CD14-positive monocyte (primary cell): ENCODE results near the gene MEIOSIN. TPM values are rescaled to one million over a fixed set of nuclear protein-coding genes. Genes with fewer than 3 reads are reported as not detected.
A peak's percentile ranks its signal among the peaks of the same experiment; 100 is the strongest.

Source experiments
- DNase-seq, 3 donors: peaks; one replicate each; pipeline ENCODE4 v3.0.0-alpha.2; 2011 to 2022
- H2AFZ ChIP-seq: 2 replicates; pipeline ENCODE4 v1.6.0; 2012; ENCODE audit warnings: mild to moderate bottlenecking, low read depth, low read length, inconsistent platforms; ENCODE audit not compliant: insufficient read depth, poor library complexity, severe bottlenecking
- H3K27ac ChIP-seq, 2 donors: 1 replicate in 1 of 2; 2 replicates in 1 of 2; pipeline ENCODE4 v1.5.1; 2012 to 2013; ENCODE audit warnings: low read length in 2 of 2, control low read depth in 1 of 2, inconsistent platforms in 1 of 2, low read depth in 1 of 2, mild to moderate bottlenecking in 1 of 2
- H3K27me3 ChIP-seq, 2 donors: one replicate each; pipeline versions ENCODE4 v1.6.0 to v1.6.1; 2011 to 2013; ENCODE audit warnings: low read length in 2 of 2; ENCODE audit not compliant: control insufficient read depth in 2 of 2, insufficient read depth in 2 of 2
- H3K36me3 ChIP-seq, 2 donors: replicated peaks in 1 of 2; 1 replicate in 1 of 2; 2 replicates in 1 of 2; pipeline versions ENCODE4 v1.5.1 to v1.6.1; 2012 to 2013; ENCODE audit warnings: low read length in 2 of 2, control low read depth in 1 of 2, inconsistent platforms in 1 of 2, mild to moderate bottlenecking in 1 of 2; ENCODE audit not compliant: insufficient read depth in 2 of 2, control insufficient read depth in 1 of 2
- H3K4me1 ChIP-seq, 2 donors: 1 replicate in 1 of 2; 2 replicates in 1 of 2; pipeline versions ENCODE4 v1.5.1 to v1.6.1; 2012 to 2013; ENCODE audit warnings: low read length in 2 of 2, control low read depth in 1 of 2, inconsistent platforms in 1 of 2, mild to moderate bottlenecking in 1 of 2, moderate library complexity in 1 of 2; ENCODE audit not compliant: insufficient read depth in 2 of 2, control insufficient read depth in 1 of 2
- H3K4me2 ChIP-seq: replicated peaks from 2 replicates; pipeline ENCODE3; 2012; ENCODE audit warnings: low read length, moderate library complexity, mild to moderate bottlenecking; ENCODE audit not compliant: poor library complexity, severe bottlenecking; ENCODE audit errors: extremely low read depth
- H3K4me3 ChIP-seq, 3 experiments: fragments of 200-600 bp in 1 of 3; sonication (generic) in 1 of 3; replicated peaks in 1 of 3; 1 replicate in 2 of 3; 2 replicates in 1 of 3; pipeline ENCODE4 v1.5.1; 2011 to 2013; ENCODE audit warnings: low read length in 3 of 3, mild to moderate bottlenecking in 3 of 3, control low read depth in 2 of 3, low read depth in 2 of 3, inconsistent platforms in 1 of 3, moderate library complexity in 1 of 3
- H3K79me2 ChIP-seq: 2 replicates; pipeline ENCODE4 v1.6.0; 2012; ENCODE audit warnings: mild to moderate bottlenecking, control low read depth, inconsistent platforms, low read length, moderate library complexity; ENCODE audit not compliant: insufficient read depth
- H3K9ac ChIP-seq: 2 replicates; pipeline ENCODE4 v1.6.0; 2017; ENCODE audit warnings: low read length, mild to moderate bottlenecking; ENCODE audit not compliant: insufficient read depth, poor library complexity, severe bottlenecking
- H3K9me3 ChIP-seq, 2 donors: replicated peaks in 1 of 2; 1 replicate in 1 of 2; 2 replicates in 1 of 2; pipeline versions ENCODE4 v1.5.1 to v1.6.1; 2012 to 2013; ENCODE audit warnings: low read length in 2 of 2, control low read depth in 1 of 2; ENCODE audit not compliant: control insufficient read depth in 1 of 2, insufficient read depth in 1 of 2
- H4K20me1 ChIP-seq: 2 replicates; pipeline ENCODE4 v1.6.0; 2012; ENCODE audit warnings: mild to moderate bottlenecking, low read length, control low read depth, moderate library complexity; ENCODE audit not compliant: insufficient read depth
- H3K27ac Mint-ChIP-seq, 7 donors: one replicate each; pipeline ENCODE4 v1.8.0; 2020; ENCODE audit warnings: mild to moderate bottlenecking in 7 of 7, mixed read lengths in 7 of 7, moderate library complexity in 6 of 7, inconsistent platforms in 2 of 7
- H3K27me3 Mint-ChIP-seq, 3 donors: one replicate each; pipeline ENCODE4 v1.8.0; 2021 to 2022; ENCODE audit warnings: low read depth in 3 of 3, mild to moderate bottlenecking in 3 of 3, mixed read lengths in 3 of 3, moderate library complexity in 3 of 3, inconsistent platforms in 1 of 3
- H3K36me3 Mint-ChIP-seq, 2 donors: one replicate each; pipeline ENCODE4 v1.8.0; 2020; ENCODE audit warnings: mixed read lengths in 2 of 2, inconsistent platforms in 1 of 2, mild to moderate bottlenecking in 1 of 2
- H3K4me1 Mint-ChIP-seq: one replicate; pipeline ENCODE4 v1.8.0; 2020; ENCODE audit warnings: mild to moderate bottlenecking, mixed read lengths
- H3K4me3 Mint-ChIP-seq, 2 donors: one replicate each; pipeline ENCODE4 v1.8.0; 2020; ENCODE audit warnings: mild to moderate bottlenecking in 2 of 2, mixed read lengths in 2 of 2, moderate library complexity in 1 of 2
- H3K9me3 Mint-ChIP-seq, 7 donors: one replicate each; pipeline ENCODE4 v1.8.0; 2020 to 2022; ENCODE audit warnings: mixed read lengths in 7 of 7, mild to moderate bottlenecking in 6 of 7, moderate library complexity in 6 of 7, inconsistent platforms in 2 of 7
- CTCF ChIP-seq: fragments of 200-600 bp; IDR thresholded peaks from one replicate; pipeline ENCODE4 v1.8.0; 2022; ENCODE audit warnings: antibody characterized with exemption, mild to moderate bottlenecking
- WGBS: methylation state at CpG from one replicate; pipeline ENCODE4 v1.1.5; 2013; ENCODE audit warnings: missing lambda C conversion rate; ENCODE audit not compliant: insufficient coverage; 5-methylcytosine and 5-hydroxymethylcytosine counted together
- intact Hi-C, 2 donors: fragments of 100-400 bp; cut with micrococcal nuclease; formaldehyde crosslinking; loops; one replicate each; pipeline versions ENCODE4 v1.15.0 to v1.15.1; 2023
- polyA plus RNA-seq, 3 donors: library from polyadenylated mRNA; depleted of rRNA in 1 of 3; unstranded in 2 of 3; stranded (reverse) in 1 of 3; fragments of 300-500 nt in 2 of 3; fragments of >200 nt in 1 of 3; fragmentation: Illumina TruSeq in 2 of 3; gene quantifications; 1 replicate in 2 of 3; 2 replicates in 1 of 3; pipeline ENCODE4 v1.2.3, GENCODE V29; 2012 to 2021

The MEIOSIN gene
- polyA plus RNA-seq, 3 donors, result not detected

DNA sequence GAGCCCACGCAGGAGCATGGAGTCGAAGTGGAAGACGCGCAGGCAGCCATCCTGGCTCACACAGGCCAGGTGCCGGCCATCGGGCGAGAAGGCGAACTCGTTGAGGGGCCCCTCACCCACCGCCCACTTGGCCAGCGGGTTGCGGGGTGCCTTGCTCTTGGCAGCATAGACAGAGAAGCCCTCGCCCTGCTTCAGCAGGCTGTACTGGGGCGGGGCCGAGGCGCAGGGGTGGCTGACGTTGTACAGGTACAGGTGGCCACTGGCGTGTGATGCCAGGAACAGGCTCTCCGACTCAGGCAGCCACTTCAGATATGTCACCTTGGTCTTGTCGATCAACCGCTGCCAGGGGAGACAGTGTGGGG, 53.3 kb downstream of the MEIOSIN start:
- H3K79me2 ChIP-seq, result no peaks in the 10 kb centered on the region
- no peak overlapping the region for H3K27ac Mint-ChIP-seq
- no peaks in the 10 kb centered on the region for H3K36me3 ChIP-seq
- intact Hi-C loops, result no loop called here
- no peak overlapping the region for H3K4me3 ChIP-seq
- peaks cover 14% of the 10 kb centered on the region in 2 donors for H3K4me1 ChIP-seq
- H3K9ac ChIP-seq, result no peak overlapping the region
- peaks cover 12% of the 10 kb centered on the region for H3K4me1 Mint-ChIP-seq
- no peak overlapping the region for H3K27ac ChIP-seq
- WGBS, result 97% methylated on average over 21 of the region's 21 CpGs
- TF ChIP-seq CTCF, result no peak
- no peak overlapping the region for H2AFZ ChIP-seq
- DNase-seq, result no peak
- H3K9me3 Mint-ChIP-seq, result peaks cover 3 to 41% (median 20%) of the 10 kb centered on the region in 7 donors
- peaks cover 86 to 96% (median 94%) of the 10 kb centered on the region in 3 donors for H3K27me3 Mint-ChIP-seq
- H4K20me1 ChIP-seq, result peaks cover 94% of the 10 kb centered on the region
- H3K4me3 Mint-ChIP-seq, result peak overlapping the region in 1 of 2 donors; percentile 86
- peaks cover 29 to 30% of the 10 kb centered on the region in 2 donors for H3K36me3 Mint-ChIP-seq
- H3K27me3 ChIP-seq, result peaks cover 55 to 84% of the 10 kb centered on the region in 2 donors
- no peak overlapping the region for H3K4me2 ChIP-seq
- H3K9me3 ChIP-seq, result peaks cover 9 to 31% of the 10 kb centered on the region in 2 donors

DNA sequence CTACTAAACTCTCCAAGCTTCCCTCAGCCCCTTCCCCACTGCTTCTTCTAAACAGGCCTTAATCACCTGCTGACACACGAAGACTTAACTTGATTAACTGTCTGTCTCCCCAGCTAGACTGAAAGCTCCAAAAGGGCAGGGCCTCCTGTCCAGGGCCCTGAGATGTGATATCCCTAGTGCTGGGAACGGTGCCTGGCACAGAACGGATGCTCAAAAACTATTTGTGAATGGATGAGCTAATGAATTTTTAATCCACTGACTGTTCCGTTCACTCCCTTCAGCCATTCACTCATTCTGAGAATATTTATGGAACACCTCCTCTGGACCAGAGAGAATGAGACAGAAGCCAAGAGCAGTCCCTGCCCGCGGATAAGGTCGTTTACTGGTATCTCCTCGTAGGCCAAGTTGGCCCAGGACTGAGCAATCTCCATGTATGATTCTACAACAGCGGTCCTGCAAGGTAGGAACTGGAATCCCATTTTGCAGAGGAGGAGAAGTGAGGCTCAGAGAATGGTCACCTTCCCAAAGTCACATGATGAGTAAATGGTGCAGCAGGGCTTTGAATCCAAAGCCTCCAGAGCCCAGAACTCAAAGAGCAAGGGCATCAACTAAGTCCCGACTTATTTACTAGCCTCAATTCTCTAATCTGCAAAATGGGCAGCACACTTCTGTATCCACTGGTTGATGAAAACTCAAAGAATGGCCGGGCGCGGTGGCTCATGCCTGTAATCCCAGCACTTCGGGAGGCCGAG, 56.0 kb downstream of the MEIOSIN start:
- no peak overlapping the region for H3K4me2 ChIP-seq
- peaks cover 33% of the 10 kb centered on the region for H3K4me1 Mint-ChIP-seq
- H3K27ac Mint-ChIP-seq, result no peak overlapping the region
- peaks cover 35 to 41% of the 10 kb centered on the region in 2 donors for H3K4me1 ChIP-seq
- peaks cover 7 to 51% (median 29%) of the 10 kb centered on the region in 7 donors for H3K9me3 Mint-ChIP-seq
- peaks cover 84 to 93% (median 90%) of the 10 kb centered on the region in 3 donors for H3K27me3 Mint-ChIP-seq
- H3K36me3 ChIP-seq, result no peaks in the 10 kb centered on the region
- no peak overlapping the region for H2AFZ ChIP-seq
- peaks cover 30 to 33% of the 10 kb centered on the region in 2 donors for H3K36me3 Mint-ChIP-seq
- H3K4me3 ChIP-seq, result no peak overlapping the region
- H3K9me3 ChIP-seq, result peaks cover 9 to 25% of the 10 kb centered on the region in 2 donors
- H3K4me3 Mint-ChIP-seq, result peak overlapping the region in 1 of 2 donors; percentile 86
- H3K9ac ChIP-seq, result no peak overlapping the region
- H3K79me2 ChIP-seq, result no peaks in the 10 kb centered on the region
- peaks cover 60 to 80% of the 10 kb centered on the region in 2 donors for H3K27me3 ChIP-seq
- no peak for DNase-seq
- TF ChIP-seq CTCF, result no peak
- peaks cover 89% of the 10 kb centered on the region for H4K20me1 ChIP-seq
- H3K27ac ChIP-seq, result no peak overlapping the region
- 97% methylated on average over 12 of the region's 15 CpGs for WGBS
- intact Hi-C loops, result no loop called here
